CD14-positive monocyte (primary cell): ENCODE results near the gene ZNF668. TPM values are rescaled to one million over a fixed set of nuclear protein-coding genes. Genes with fewer than 3 reads are reported as not detected.
A peak's percentile ranks its signal among the peaks of the same experiment; 100 is the strongest.

Experiments used
- DNase-seq, 3 donors: peaks; one replicate each; pipeline ENCODE4 v3.0.0-alpha.2; 2011 to 2022
- H2AFZ ChIP-seq: 2 replicates; pipeline ENCODE4 v1.6.0; 2012; ENCODE audit warnings: mild to moderate bottlenecking, low read depth, low read length, inconsistent platforms; ENCODE audit not compliant: insufficient read depth, poor library complexity, severe bottlenecking
- H3K27ac ChIP-seq, 2 donors: 1 replicate in 1 of 2; 2 replicates in 1 of 2; pipeline ENCODE4 v1.5.1; 2012 to 2013; ENCODE audit warnings: low read length in 2 of 2, control low read depth in 1 of 2, inconsistent platforms in 1 of 2, low read depth in 1 of 2, mild to moderate bottlenecking in 1 of 2
- H3K27me3 ChIP-seq, 2 donors: one replicate each; pipeline versions ENCODE4 v1.6.0 to v1.6.1; 2011 to 2013; ENCODE audit warnings: low read length in 2 of 2; ENCODE audit not compliant: control insufficient read depth in 2 of 2, insufficient read depth in 2 of 2
- H3K36me3 ChIP-seq, 2 donors: replicated peaks in 1 of 2; 1 replicate in 1 of 2; 2 replicates in 1 of 2; pipeline versions ENCODE4 v1.5.1 to v1.6.1; 2012 to 2013; ENCODE audit warnings: low read length in 2 of 2, control low read depth in 1 of 2, inconsistent platforms in 1 of 2, mild to moderate bottlenecking in 1 of 2; ENCODE audit not compliant: insufficient read depth in 2 of 2, control insufficient read depth in 1 of 2
- H3K4me1 ChIP-seq, 2 donors: 1 replicate in 1 of 2; 2 replicates in 1 of 2; pipeline versions ENCODE4 v1.5.1 to v1.6.1; 2012 to 2013; ENCODE audit warnings: low read length in 2 of 2, control low read depth in 1 of 2, inconsistent platforms in 1 of 2, mild to moderate bottlenecking in 1 of 2, moderate library complexity in 1 of 2; ENCODE audit not compliant: insufficient read depth in 2 of 2, control insufficient read depth in 1 of 2
- H3K4me2 ChIP-seq: replicated peaks from 2 replicates; pipeline ENCODE3; 2012; ENCODE audit warnings: low read length, moderate library complexity, mild to moderate bottlenecking; ENCODE audit not compliant: poor library complexity, severe bottlenecking; ENCODE audit errors: extremely low read depth
- H3K4me3 ChIP-seq, 3 experiments: fragments of 200-600 bp in 1 of 3; sonication (generic) in 1 of 3; replicated peaks in 1 of 3; 1 replicate in 2 of 3; 2 replicates in 1 of 3; pipeline ENCODE4 v1.5.1; 2011 to 2013; ENCODE audit warnings: low read length in 3 of 3, mild to moderate bottlenecking in 3 of 3, control low read depth in 2 of 3, low read depth in 2 of 3, inconsistent platforms in 1 of 3, moderate library complexity in 1 of 3
- H3K79me2 ChIP-seq: 2 replicates; pipeline ENCODE4 v1.6.0; 2012; ENCODE audit warnings: mild to moderate bottlenecking, control low read depth, inconsistent platforms, low read length, moderate library complexity; ENCODE audit not compliant: insufficient read depth
- H3K9ac ChIP-seq: 2 replicates; pipeline ENCODE4 v1.6.0; 2017; ENCODE audit warnings: low read length, mild to moderate bottlenecking; ENCODE audit not compliant: insufficient read depth, poor library complexity, severe bottlenecking
- H3K9me3 ChIP-seq, 2 donors: replicated peaks in 1 of 2; 1 replicate in 1 of 2; 2 replicates in 1 of 2; pipeline versions ENCODE4 v1.5.1 to v1.6.1; 2012 to 2013; ENCODE audit warnings: low read length in 2 of 2, control low read depth in 1 of 2; ENCODE audit not compliant: control insufficient read depth in 1 of 2, insufficient read depth in 1 of 2
- H4K20me1 ChIP-seq: 2 replicates; pipeline ENCODE4 v1.6.0; 2012; ENCODE audit warnings: mild to moderate bottlenecking, low read length, control low read depth, moderate library complexity; ENCODE audit not compliant: insufficient read depth
- H3K27ac Mint-ChIP-seq, 7 donors: one replicate each; pipeline ENCODE4 v1.8.0; 2020; ENCODE audit warnings: mild to moderate bottlenecking in 7 of 7, mixed read lengths in 7 of 7, moderate library complexity in 6 of 7, inconsistent platforms in 2 of 7
- H3K27me3 Mint-ChIP-seq, 3 donors: one replicate each; pipeline ENCODE4 v1.8.0; 2021 to 2022; ENCODE audit warnings: low read depth in 3 of 3, mild to moderate bottlenecking in 3 of 3, mixed read lengths in 3 of 3, moderate library complexity in 3 of 3, inconsistent platforms in 1 of 3
- H3K36me3 Mint-ChIP-seq, 2 donors: one replicate each; pipeline ENCODE4 v1.8.0; 2020; ENCODE audit warnings: mixed read lengths in 2 of 2, inconsistent platforms in 1 of 2, mild to moderate bottlenecking in 1 of 2
- H3K4me1 Mint-ChIP-seq: one replicate; pipeline ENCODE4 v1.8.0; 2020; ENCODE audit warnings: mild to moderate bottlenecking, mixed read lengths
- H3K4me3 Mint-ChIP-seq, 2 donors: one replicate each; pipeline ENCODE4 v1.8.0; 2020; ENCODE audit warnings: mild to moderate bottlenecking in 2 of 2, mixed read lengths in 2 of 2, moderate library complexity in 1 of 2
- H3K9me3 Mint-ChIP-seq, 7 donors: one replicate each; pipeline ENCODE4 v1.8.0; 2020 to 2022; ENCODE audit warnings: mixed read lengths in 7 of 7, mild to moderate bottlenecking in 6 of 7, moderate library complexity in 6 of 7, inconsistent platforms in 2 of 7
- WGBS: methylation state at CpG from one replicate; pipeline ENCODE4 v1.1.5; 2013; ENCODE audit warnings: missing lambda C conversion rate; ENCODE audit not compliant: insufficient coverage; 5-methylcytosine and 5-hydroxymethylcytosine counted together
- intact Hi-C, 2 donors: fragments of 100-400 bp; cut with micrococcal nuclease; formaldehyde crosslinking; loops; one replicate each; pipeline versions ENCODE4 v1.15.0 to v1.15.1; 2023
- polyA plus RNA-seq, 3 donors: library from polyadenylated mRNA; depleted of rRNA in 1 of 3; unstranded in 2 of 3; stranded (reverse) in 1 of 3; fragments of 300-500 nt in 2 of 3; fragments of >200 nt in 1 of 3; fragmentation: Illumina TruSeq in 2 of 3; gene quantifications; 1 replicate in 2 of 3; 2 replicates in 1 of 3; pipeline ENCODE4 v1.2.3, GENCODE V29; 2012 to 2021
- TF ChIP-seq, protein P1 (sequence below): fragments of 200-600 bp; IDR thresholded peaks from one replicate; pipeline ENCODE4 v1.8.0; 2022; ENCODE audit warnings: antibody characterized with exemption, mild to moderate bottlenecking

Gene ZNF668
- polyA plus RNA-seq, 3 donors, result 3.8 to 4.8 (median 4.5) TPM

DNA sequence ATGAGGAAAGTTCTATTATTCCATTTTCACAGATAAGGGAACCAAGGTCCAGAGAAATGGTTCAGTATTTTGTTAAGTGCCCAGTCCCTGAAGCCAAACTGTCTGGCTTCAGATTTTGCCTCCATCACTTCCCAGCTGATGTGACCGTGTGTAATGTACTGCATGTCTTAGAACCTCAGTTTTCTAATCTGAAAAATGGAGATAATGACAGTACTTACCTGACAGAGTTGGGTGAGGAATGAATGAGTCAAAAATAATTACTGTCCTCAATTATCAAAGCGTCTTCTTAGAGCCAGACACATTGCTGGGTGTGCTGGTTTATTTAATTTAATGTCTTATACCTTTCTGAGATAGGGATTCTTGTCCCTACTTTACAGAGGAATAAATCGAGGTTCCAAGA lies 6.7 kb downstream of the ZNF668 start:
- H3K27me3 ChIP-seq, result no peaks in the 10 kb centered on the region
- 100% methylated on average over 1 of the region's 3 CpGs for WGBS
- TF ChIP-seq, protein P1, sequence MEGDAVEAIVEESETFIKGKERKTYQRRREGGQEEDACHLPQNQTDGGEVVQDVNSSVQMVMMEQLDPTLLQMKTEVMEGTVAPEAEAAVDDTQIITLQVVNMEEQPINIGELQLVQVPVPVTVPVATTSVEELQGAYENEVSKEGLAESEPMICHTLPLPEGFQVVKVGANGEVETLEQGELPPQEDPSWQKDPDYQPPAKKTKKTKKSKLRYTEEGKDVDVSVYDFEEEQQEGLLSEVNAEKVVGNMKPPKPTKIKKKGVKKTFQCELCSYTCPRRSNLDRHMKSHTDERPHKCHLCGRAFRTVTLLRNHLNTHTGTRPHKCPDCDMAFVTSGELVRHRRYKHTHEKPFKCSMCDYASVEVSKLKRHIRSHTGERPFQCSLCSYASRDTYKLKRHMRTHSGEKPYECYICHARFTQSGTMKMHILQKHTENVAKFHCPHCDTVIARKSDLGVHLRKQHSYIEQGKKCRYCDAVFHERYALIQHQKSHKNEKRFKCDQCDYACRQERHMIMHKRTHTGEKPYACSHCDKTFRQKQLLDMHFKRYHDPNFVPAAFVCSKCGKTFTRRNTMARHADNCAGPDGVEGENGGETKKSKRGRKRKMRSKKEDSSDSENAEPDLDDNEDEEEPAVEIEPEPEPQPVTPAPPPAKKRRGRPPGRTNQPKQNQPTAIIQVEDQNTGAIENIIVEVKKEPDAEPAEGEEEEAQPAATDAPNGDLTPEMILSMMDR, result no peak
- H3K9me3 ChIP-seq, result no peaks in the 10 kb centered on the region
- Mint-ChIP-seq H3K4me1 (peaks cover 24% of the 10 kb centered on the region), H3K27ac (no peak overlapping the region), H3K4me3 (no peak overlapping the region), H3K36me3 (peaks cover 20 to 36% of the 10 kb centered on the region in 2 donors), H3K9me3 (peaks cover 0 to 3% (median 0%) of the 10 kb centered on the region in 7 donors), H3K27me3 (peaks cover 0 to 3% (median 1%) of the 10 kb centered on the region in 3 donors)
- no peak overlapping the region for H3K27ac ChIP-seq
- no peak overlapping the region for H3K4me3 ChIP-seq
- no peak overlapping the region for H3K9ac ChIP-seq
- no peak overlapping the region for H3K4me2 ChIP-seq
- peaks cover 9 to 14% of the 10 kb centered on the region in 2 donors for H3K4me1 ChIP-seq
- peaks cover 56% of the 10 kb centered on the region for H3K79me2 ChIP-seq
- H4K20me1 ChIP-seq, result peaks cover 33% of the 10 kb centered on the region
- H2AFZ ChIP-seq, result no peak overlapping the region
- DNase-seq, result no peak
- intact Hi-C loops, result no loop called here
- H3K36me3 ChIP-seq, result peaks cover 4 to 18% of the 10 kb centered on the region in 2 donors

DNA sequence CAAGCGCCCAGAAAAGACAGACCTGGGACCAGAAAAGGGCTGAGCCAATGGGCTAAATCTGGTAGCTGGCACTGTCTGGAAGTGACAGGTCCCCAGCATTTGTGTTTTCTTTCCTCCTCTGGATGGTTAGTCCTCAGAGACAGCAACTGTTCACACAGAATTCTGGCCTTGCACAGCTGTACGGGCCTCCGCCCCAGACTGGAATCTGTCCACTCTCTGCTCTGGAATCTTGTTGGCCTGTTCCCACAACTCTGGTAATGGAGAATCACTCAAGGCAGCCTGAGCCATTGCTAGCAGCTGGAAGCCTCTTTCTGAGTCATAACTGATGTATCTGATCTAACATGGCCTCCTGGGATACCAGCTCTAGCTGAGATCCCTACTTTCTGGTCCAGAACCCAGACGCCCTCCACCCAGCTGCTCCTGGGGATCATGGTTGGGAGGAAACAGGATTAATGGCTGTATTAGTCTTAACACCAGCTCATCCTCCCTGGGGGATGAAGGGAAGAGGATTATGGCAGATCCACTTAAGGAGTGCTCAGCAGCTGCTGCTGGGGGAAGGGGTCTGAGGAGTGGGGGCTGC lies 9.1 kb downstream of the ZNF668 start:
- Mint-ChIP-seq H3K27me3 (peaks cover 0 to 5% (median 1%) of the 10 kb centered on the region in 3 donors), H3K4me1 (peaks cover 15% of the 10 kb centered on the region), H3K9me3 (peaks cover 0 to 3% (median 0%) of the 10 kb centered on the region in 7 donors), H3K36me3 (peaks cover 38 to 60% of the 10 kb centered on the region in 2 donors), H3K27ac (peak overlapping the region in 3 of 7 donors; percentile 8 to 68 (median 24)), H3K4me3 (no peak overlapping the region)
- H3K9me3 ChIP-seq, result no peaks in the 10 kb centered on the region
- WGBS, result 85% methylated on average over 3 of the region's 4 CpGs
- H3K79me2 ChIP-seq, result peaks cover 39% of the 10 kb centered on the region
- H3K36me3 ChIP-seq, result peaks cover 25 to 42% of the 10 kb centered on the region in 2 donors
- no peak overlapping the region for H3K4me3 ChIP-seq
- no peak overlapping the region for H2AFZ ChIP-seq
- peaks cover 27% of the 10 kb centered on the region for H4K20me1 ChIP-seq
- no peak overlapping the region for H3K9ac ChIP-seq
- no peaks in the 10 kb centered on the region for H3K27me3 ChIP-seq
- no peak overlapping the region for H3K27ac ChIP-seq
- H3K4me1 ChIP-seq, result peaks cover 0 to 5% of the 10 kb centered on the region in 2 donors
- TF ChIP-seq, protein P1, result no peak
- no peak overlapping the region for H3K4me2 ChIP-seq
- intact Hi-C loops, result no loop called here
- DNase-seq, result no peak
